IPS-11a (cell line): ENCODE measurements around the gene SKOR1.

Experiments
- H3K4me3 ChIP-seq: one replicate; pipeline ENCODE4 v1.5.1; 2013; ENCODE audit warnings: low read depth, low read length, control low read depth

The SKOR1 gene

DNA sequence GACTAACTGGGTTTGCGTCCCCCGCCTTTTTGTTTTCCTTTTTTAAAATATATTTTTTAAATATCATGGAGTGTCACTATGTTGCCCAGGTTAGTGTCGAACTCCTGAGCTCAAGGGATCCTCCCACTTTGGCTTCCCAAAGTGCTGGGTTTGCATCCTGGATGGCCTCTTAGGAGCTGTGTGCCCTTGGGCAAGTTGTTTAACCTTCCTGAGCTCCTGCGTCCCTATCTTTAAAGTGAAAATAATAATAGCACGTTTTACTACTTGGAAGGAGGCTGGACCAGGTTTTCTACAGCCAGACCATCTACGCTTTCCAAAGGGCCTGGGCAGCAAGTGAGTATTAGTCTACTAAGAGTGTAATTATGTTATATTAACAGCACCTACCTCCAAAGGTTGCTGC lies 58.7 kb downstream of the SKOR1 start:
- peak overlapping the region; percentile 28 for H3K4me3 ChIP-seq
